ENCODE data around the gene LRRC10.

The LRRC10 gene, protein sequence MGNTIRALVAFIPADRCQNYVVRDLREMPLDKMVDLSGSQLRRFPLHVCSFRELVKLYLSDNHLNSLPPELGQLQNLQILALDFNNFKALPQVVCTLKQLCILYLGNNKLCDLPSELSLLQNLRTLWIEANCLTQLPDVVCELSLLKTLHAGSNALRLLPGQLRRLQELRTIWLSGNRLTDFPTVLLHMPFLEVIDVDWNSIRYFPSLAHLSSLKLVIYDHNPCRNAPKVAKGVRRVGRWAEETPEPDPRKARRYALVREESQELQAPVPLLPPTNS

DNA sequence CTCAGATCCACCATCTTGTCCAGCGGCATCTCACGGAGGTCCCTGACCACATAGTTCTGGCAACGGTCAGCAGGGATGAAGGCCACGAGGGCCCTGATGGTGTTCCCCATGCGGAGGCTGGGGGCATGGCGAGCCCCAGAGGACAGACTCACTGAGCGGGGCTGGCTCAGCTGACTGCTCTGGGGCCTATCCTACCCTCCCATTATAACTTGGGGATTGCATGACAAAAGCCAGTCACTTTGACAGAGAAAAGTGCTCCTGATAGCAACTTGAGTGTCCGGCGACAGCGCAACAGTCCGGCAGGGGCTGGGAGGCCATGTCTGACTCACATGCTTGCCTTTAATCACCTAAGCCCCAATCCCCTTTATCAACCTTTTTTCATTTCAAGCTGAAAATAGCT is at the start of gene LRRC10:
Gene LRRC10 (minus strand): TSS at position 179 of the 400 bp plus-strand sequence. CDS start 69 bp downstream, at position 110.
- DNase-seq (ENCODE audit: low spot score) = no peak

DNA sequence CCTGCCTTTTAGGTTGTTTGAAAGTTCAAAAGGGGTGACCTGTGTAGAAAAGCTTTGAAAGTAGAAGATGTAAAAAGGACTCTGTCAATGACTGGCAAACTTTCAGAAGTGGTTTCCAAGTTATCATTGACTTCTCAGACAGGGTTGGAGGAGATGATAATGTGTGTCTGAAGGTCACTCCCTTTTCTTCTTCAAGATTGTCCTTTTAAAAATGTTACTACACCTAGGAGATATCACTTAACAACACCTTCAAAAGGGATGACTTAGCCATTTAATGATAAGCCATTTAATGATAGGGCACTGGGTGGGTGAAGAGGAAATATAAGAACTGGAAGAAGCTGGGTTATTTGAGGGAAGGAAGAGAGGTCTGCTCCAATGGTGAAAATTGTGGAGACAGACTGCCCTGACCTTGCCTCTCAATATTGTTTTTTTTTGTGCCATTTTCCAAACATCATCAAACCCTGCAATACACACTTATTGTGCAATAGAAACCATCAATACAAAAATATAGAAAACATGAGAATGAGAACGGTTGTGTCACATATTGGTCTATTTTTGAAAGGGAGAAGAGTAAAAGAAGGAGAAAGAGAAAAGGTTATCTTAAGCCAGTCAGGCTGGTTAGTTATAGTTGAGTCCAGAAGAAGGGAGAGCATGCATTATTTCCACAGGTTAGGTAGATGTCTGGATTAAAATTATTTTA is 49.6 kb upstream of the LRRC10 start:
- DNase-seq (ENCODE audit: low spot score) = no peak

DNA sequence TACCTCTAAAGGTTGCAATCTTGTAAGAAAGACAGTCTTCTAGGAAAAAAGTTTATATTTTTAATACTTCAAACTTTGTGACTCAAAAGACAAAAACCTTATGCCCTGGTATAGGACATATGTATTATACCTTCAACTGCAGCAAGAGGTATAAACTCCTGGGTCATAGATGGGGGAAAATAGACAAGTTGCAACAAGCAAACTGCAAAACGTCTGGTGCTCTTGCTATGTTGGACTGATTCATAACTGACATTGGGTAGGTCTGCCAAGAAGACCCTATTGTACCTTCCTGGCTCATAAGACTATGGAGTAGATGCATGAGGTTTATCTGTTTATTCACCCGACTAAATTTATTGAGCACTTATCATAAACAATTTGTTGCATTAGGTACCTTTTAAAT is 47.5 kb upstream of the LRRC10 start:
- no peak for DNase-seq (ENCODE audit: low spot score)

DNA sequence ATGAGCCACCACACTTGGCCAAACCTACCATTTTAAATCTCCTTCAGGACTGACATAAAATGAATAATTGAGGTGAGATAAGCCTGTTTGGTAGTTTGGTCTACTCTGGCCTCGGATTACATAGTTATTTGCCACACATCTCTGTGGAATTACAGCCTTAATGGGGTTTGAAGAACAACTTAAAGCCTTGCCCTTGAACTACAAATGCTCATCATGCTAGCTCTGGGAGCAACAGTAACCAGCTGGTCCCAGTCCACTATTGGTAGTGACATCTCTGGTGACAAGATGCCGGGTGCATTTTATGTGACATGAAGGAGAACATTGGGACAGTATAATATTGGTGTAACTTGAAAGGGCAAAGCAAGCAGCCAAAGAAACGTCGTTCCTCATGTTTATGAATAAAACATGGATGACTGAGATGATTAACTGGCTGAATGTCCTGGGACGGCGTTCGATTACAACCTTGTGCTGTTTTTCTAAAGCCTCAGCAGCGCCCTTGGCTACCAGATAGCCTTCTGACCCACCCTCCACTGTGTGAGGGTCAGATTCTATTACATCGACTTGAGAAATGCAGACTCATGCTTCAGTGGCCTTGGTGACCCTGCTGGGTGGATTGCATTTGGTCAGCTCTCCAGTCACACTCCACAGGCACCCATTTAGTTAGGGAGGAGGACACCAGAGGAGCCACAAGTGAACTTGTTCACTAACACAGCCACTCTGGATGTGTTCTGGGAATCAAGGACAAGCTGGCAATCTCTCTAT is 46.9 kb upstream of the LRRC10 start:
- no peak for DNase-seq (ENCODE audit: low spot score)

DNA sequence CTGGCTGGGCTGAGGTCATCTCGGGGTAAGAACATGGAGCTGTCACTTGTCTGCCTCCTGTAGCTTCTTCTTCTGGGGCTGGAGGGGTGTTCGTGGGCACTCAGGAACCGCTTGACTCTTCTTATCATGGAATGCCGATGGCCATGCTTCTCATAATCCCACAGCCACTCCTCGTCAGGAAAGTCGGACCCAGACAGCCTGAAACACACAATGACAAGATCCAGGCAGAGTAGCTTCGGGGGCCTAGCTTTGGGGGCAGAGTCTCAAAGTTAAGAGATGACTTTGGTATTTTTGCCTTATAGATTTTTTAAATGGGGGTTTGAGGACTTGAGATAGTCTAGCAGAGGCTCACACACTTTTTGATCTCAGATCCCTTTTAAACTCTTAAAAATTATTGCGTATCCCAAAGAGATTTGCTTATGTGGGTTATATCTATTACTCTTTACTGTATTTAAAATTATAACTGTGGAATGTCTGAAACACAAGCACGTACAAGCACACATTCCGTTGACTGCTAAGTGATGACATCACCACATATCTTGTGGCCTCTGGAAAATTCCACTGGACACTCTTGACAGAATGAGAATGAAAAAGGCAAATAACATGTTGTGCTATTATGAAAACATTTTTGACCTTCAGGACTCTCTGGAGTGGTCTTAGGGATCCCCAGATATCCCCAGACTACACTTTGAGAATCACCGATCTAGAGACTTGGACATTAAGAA is 45.1 kb upstream of the LRRC10 start:
- no peak for DNase-seq (ENCODE audit: low spot score)

DNA sequence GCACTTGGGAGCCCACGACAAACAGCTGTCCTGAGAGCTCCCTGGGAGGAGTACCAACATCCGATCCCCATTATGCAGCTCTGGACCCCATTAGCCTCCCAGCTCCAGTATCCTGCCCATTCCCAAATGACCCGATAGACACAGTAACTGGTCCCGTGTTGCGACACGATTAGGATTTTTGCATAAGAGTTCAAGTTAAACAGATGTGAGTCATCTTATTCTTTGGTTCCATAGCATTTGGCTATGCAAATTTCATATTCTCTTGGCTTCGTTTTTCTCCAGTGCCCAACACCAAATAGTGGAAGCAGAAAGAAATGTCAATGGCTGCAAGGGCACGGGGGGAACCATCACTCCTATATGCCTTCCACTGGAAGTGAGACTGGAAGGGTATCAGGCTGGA is 43.0 kb upstream of the LRRC10 start:
- DNase-seq (ENCODE audit: low spot score) = no peak

DNA sequence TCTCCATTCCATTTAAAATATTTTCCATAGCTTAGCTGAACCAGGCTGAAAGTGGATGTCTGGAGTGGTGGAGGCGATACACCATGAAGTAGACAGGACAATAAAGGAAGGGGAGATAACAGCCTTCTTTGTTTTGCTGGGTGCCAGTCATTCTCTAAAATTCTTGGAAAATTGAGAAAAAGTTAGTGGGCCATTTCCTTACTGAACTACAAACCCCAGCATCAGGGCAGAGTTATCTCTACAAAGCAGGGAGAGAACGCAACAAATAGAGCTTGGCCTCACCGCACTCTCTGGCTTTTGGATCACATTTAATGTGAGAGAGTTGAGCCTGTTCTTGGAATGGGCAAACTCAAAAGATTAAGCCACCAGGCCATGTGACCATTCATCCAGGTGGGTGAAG is 41.2 kb upstream of the LRRC10 start:
- no peak for DNase-seq (ENCODE audit: low spot score)

DNA sequence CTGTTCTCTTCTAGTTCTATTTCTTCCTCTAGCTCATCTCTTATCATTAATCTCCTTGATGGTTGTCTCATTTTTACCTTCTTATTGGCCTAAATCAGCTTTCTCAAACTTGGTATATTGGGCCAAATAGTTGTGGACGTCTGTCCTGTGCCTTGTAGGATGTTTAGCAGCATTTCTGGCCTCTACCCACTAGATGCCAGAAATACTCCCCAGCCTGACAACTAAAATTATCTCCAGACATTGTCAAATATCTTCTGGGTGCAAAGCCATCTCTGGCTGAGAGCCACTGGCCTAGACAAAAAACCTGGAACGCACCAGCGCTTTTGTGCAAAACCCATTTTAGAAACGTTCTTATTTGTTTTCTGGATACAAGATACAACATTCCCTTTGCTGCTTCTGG is 38.8 kb upstream of the LRRC10 start:
- DNase-seq (ENCODE audit: low spot score) = no peak

DNA sequence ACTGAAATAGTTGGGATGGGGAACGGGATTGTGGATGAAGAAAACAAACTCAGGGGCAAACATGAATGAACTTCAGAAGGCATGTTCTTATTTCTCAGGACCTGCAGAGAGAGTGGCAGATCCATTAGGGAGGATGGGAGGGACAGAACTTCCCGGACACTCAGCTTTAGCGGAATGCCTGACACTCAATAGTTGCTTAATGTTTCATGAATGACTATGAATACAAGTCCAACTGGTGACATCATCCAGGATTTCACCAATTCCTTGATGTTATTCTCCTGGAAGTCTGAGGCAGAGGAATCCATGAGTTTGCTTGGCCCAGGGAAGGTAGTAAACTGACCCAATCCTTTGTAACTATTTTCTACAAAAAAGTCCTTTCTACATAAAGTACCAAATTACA is 37.8 kb upstream of the LRRC10 start:
- no peak for DNase-seq (ENCODE audit: low spot score)

DNA sequence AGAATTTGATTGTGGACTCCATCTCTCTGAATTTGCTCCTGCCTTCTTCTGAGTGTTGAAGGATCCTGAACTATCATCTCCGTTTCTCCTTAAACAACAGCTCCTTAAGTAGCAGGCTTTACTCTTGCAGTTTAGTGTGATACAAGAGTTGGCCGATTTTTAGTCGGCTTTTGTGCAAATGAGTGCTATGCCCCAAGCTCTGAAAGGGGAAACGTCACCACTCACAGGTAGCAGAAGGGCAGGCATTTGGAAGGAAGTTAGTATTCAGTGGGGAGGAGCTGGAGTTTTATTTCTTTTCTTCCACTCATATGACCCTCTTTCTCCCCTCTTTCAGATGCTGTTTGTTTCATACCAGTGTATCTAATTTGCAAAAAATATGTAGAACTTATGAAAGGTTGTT is 36.5 kb upstream of the LRRC10 start:
- no peak for DNase-seq (ENCODE audit: low spot score)

DNA sequence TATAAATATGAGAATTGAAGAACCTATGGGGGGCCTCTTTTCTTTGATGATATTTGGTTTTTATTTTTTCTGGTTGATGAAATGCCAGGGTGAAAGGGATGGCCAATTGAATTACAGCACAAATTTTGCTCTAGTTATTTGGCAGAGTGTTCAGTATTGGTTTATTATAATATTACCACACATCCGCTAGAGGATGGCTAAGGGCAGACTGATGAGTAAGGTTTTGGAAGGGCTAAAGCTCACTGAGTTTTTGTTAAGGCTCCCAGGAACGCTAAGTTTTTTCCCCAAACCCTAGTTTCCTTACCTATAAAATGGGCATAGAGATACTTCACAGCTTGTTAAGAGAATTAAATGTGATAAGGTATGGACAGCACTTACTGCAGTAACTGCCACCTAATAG is 34.3 kb upstream of the LRRC10 start:
- DNase-seq (ENCODE audit: low spot score) = no peak

DNA sequence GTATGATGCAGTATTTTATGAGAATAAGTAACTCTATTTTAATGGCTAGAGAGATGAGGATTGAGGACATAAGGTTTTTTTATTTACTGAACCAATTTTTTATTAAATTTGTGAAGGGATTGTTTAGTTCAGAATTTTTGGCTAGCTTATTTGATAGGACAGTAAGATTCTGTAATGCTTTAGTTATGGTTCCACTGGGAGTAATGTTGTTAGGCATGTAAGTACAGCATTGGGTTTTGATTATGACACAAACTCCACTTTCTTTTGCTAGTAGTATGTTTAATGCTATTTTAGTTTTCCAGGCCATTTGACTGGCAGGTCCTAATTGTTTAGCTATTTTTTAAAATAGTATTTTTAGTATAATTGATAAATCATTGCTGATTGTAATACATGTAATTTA is 33.8 kb upstream of the LRRC10 start:
- DNase-seq (ENCODE audit: low spot score) = no peak

DNA sequence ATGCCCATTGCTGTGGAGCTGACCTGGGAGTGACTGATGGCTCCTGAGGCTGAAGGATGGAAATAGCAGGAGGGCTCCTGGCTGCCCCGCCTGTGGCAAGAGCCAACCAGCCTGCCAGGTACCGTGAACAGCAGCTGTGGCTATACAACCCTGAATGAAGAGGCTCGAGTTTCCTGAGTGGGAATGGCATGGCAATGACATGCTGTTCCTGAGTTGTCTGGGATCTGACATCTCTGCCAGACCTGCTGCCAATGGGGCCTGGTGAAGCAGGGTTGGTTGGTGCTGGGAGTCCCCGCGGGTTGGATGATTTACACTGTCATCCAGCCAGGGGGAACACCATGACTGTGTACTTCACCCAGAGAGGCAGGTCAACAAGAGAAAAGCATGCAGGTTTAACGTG is 31.8 kb upstream of the LRRC10 start:
- DNase-seq (ENCODE audit: low spot score) = no peak

DNA sequence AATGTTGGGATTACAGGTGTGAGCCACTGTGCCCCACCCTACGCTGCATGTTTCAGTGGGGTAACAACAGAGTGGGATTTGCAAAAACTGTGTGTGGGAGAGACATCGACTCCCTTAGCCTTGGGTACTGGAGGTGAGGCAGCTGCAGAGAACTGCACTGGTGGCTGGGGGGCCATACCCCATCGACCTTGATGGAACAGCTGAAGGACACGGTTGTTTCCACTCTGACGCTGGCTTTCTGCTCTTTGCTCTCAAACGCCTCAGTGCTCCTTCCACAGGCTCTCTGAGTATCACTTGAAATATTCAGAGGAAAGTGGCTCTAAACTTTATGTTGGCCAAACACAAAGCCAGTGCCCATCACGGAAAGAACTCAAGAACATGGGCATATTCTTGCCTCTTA is 30.8 kb upstream of the LRRC10 start:
- no peak for DNase-seq (ENCODE audit: low spot score)

DNA sequence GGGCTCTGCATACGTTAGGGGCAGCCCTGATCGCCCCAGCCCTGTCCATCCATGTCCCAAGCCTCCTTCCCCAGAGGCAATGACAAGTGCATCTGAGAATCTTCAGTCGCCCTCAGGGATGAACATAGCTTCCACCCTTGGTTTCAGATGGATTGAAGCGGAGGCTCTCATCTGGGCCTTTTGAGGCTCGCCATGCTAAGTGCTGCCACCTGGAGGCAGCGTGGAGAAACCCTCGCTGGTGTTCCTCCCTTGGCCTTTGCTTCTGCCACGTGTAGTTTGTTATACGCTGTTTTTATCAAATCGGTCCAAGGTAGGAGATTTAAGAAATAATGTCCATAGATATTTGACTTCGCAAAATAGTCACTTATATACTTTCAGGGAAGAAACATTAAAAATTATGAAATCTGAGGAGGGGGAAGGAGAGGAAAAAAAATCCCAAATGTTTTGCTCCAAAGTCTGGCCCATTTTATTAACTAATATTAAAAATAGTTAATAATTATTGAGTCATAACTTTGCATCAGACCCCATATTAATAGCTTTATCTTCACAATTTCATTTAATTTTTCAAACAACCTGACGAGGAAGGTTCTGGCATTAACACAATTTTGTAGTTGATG is 28.8 kb upstream of the LRRC10 start:
- peak; percentile 64 for DNase-seq (ENCODE audit: low spot score)

DNA sequence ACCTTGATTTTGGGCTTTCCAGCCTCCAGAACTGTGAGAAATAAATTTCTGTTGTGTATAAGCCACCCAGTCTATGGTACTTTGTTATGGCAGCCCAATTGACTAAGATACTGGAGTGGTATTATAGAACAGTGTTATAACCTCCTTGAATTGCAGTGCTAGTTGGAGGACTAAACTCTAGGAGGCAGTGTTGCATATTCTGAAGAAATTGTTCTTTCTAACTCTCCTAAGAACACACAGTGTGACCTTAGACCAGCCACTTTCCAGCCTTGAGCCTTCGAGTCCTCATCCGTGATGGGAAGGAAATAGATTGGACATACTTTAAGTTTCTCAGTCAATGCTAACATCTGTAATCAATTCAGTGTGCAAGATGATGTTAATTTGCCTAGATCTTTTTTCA is 22.4 kb upstream of the LRRC10 start:
- no peak for DNase-seq (ENCODE audit: low spot score)

DNA sequence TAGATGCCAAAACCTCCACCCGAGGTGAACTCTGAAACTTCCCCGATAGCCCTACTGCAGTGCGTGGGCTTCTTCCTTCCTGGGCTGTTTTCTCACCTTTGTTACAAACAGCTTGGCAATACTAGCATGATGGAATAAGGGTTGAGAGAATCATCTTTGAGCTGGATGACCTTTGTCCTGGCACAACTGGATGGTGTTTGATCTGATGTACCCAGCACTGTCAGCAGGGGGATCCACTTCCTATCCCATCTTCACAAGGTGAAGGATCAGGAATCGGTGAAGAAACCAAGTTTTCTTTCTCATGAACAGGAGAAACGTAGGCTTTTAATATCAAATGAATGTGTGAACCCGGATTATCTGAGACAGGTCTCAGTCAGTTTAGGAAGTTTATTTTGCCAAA is 19.5 kb upstream of the LRRC10 start:
- DNase-seq (ENCODE audit: low spot score) = no peak

DNA sequence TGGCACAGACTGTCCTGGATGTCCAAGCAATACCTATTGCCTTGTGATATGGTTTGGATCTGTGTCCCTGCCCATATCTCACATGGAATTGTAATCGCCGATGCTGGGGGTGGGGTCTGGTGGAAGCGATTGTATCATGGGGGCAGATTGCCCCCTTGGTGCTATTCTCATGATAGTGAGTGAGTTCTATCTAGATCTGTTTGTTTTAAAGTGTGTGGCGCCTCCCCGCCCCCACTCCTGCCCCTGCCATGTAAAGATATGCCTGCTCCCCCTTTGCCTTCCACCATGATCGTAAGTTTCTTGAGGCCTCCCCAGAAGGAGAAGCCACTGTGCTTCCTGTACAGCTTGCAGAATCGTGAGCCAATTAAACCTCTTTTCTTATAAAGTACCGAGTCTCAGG is 16.8 kb upstream of the LRRC10 start:
- no peak for DNase-seq (ENCODE audit: low spot score)

DNA sequence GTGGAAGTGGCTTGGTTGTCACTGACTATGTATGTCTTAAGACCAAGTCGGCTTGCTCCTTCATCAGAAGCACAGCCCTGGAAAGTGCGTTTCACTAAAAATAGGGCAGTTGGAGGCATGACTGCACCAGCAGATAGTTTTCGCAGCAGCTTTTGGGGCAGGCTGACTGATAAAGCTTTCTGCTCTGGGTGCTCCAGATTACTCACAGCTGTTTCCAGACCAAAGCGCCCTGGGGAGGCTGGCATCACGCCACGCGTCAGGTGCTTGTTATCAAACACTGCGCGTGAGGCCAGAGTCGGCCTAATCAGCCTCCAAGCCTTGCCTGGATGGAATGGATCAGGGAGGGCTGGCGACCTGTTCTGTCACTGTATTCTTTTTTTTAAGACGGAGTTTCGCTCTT is 13.3 kb upstream of the LRRC10 start:
- DNase-seq (ENCODE audit: low spot score) = no peak

DNA sequence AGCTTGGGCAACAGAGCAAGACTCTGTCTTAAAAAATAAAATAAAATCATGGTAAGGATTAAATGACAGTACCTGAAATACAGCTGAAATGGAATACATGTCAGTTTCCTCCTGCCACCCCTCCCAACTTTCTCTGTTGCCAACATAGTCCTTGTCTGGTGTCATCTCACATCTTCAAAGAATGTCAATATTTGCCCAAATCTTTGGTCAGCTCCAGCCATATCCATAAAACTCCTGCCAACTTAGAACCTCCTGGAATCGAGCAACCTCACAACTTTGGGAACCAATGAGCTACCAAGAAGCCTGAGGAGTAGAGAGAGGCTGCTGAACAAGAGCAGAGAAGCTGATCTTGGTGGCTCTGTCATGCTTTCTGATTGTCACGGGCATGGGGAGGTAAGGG is 10.8 kb upstream of the LRRC10 start:
- DNase-seq (ENCODE audit: low spot score) = no peak

DNA sequence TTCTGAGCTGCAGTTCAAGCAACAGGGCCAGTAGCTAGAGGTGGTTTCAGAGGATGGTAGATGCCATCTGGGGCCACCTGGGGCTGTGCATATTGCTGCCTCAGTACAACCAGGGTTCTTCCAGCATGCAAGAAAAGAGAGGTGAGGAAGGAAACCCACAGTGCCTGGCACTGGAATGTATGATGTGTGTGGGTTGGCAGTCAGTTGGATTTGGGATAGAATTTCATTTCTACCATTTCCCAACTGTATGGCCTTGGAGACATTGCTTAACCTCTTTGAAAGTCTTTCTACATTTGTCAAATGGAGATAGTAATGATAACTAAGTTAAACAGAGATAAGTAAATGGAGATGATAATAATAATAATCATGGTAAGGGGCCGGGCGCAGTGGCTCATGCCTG is 10.2 kb upstream of the LRRC10 start:
- no peak for DNase-seq (ENCODE audit: low spot score)

DNA sequence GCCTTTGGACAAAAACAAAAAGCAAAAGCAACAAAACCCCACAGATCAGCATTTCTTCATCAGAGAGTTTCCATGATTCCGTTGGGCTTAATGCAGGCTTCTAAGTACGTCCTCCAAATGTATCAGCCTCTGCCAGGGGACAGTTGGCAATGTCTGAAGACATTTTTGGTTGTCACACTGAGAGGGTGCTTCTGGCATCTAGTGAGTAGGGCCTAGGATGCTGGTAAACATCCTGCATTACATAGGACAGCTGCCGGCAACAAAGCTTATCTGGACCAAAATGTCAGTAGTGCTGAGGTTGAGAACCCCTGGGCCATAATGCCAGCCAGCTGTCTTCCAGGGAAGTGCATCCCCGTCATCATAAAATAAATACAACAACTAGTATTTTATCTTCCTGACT is 9.4 kb upstream of the LRRC10 start:
- DNase-seq (ENCODE audit: low spot score) = no peak

Data from Ammon's horn (tissue), 1 donor.